Glutamatergic neuron (in vitro differentiated cells): ENCODE results near the gene AANAT. TPM values are rescaled to one million over a fixed set of nuclear protein-coding genes. Genes with fewer than 3 reads are reported as not detected.

Experiments
- DNase-seq: peaks from one replicate; pipeline ENCODE4 v3.0.0; 2022
- H3K27ac Mint-ChIP-seq: one replicate; pipeline ENCODE4 v1.8.0; 2020; ENCODE audit warnings: mild to moderate bottlenecking, mixed read lengths, inconsistent platforms; ENCODE audit not compliant: unreplicated experiment
- H3K27me3 Mint-ChIP-seq: one replicate; pipeline ENCODE4 v1.8.0; 2020; ENCODE audit warnings: mild to moderate bottlenecking, moderate library complexity, mixed read lengths, inconsistent platforms; ENCODE audit not compliant: unreplicated experiment
- H3K36me3 Mint-ChIP-seq: one replicate; pipeline ENCODE4 v1.8.0; 2020; ENCODE audit warnings: mild to moderate bottlenecking, mixed read lengths, inconsistent platforms; ENCODE audit not compliant: unreplicated experiment
- H3K4me1 Mint-ChIP-seq: one replicate; pipeline ENCODE4 v1.8.0; 2020; ENCODE audit warnings: mild to moderate bottlenecking, low read depth, mixed read lengths, inconsistent platforms; ENCODE audit not compliant: unreplicated experiment
- H3K4me3 Mint-ChIP-seq: one replicate; pipeline ENCODE4 v1.8.0; 2020; ENCODE audit warnings: mild to moderate bottlenecking, mixed read lengths, inconsistent platforms; ENCODE audit not compliant: unreplicated experiment
- H3K9me3 Mint-ChIP-seq: one replicate; pipeline ENCODE4 v1.8.0; 2020; ENCODE audit warnings: mild to moderate bottlenecking, moderate library complexity, mixed read lengths, inconsistent platforms; ENCODE audit not compliant: unreplicated experiment
- total RNA-seq: library from RNA; stranded (reverse); fragmentation: NEBNext Ultra II Directional; extraction: Animal tissue kit (Norgen Biotek cat#: 25700); gene quantifications from one replicate; pipeline ENCODE4 v1.2.1, GENCODE V29; 2021; ENCODE audit not compliant: unreplicated experiment
- TF ChIP-seq, protein P1 (sequence below): fragments of 200-600 bp; sonication (generic); IDR thresholded peaks from one replicate; pipeline ENCODE4 v1.5.0; 2021; ENCODE audit not compliant: partially characterized antibody, unreplicated experiment

AANAT gene
- total RNA-seq, 1 donor from 2014 or later: 0.39 TPM

DNA sequence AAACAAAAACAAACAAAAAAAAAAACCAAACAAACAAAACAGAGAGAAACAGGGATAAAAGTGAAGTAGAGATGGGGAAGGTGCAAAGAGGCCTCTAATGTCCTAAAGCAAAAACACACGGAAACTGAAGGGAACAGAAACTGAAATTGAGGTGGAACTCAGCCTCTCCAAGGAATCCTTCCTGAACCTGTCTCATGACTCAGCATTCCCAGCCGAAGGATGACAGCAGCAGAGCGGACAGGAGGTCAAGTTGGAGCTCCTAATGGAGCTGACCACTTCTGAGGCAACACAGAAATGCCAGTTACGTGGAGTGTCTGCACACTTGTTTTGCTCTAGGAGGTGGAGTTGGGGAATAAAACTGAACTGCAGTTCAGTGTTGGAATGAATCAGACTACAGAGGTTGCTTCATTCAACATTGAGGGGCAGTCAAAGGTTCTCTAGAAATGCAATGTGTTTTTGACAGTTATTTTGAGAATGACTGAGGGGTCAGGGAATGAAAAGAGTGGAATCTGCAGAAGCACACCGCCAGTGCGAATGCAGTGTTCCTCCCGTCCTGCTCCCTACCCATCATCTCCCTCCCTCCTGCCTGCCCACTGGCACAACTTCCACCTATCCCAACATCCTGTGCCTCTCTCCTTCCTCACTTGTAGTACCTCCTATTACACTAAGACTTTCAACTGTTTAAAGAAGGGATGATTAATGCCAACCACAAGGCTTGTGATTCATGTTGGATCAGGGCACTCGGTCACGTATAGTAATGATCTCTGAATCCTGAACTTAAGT is 20.8 kb upstream of the AANAT start:
- TF ChIP-seq, protein P1, sequence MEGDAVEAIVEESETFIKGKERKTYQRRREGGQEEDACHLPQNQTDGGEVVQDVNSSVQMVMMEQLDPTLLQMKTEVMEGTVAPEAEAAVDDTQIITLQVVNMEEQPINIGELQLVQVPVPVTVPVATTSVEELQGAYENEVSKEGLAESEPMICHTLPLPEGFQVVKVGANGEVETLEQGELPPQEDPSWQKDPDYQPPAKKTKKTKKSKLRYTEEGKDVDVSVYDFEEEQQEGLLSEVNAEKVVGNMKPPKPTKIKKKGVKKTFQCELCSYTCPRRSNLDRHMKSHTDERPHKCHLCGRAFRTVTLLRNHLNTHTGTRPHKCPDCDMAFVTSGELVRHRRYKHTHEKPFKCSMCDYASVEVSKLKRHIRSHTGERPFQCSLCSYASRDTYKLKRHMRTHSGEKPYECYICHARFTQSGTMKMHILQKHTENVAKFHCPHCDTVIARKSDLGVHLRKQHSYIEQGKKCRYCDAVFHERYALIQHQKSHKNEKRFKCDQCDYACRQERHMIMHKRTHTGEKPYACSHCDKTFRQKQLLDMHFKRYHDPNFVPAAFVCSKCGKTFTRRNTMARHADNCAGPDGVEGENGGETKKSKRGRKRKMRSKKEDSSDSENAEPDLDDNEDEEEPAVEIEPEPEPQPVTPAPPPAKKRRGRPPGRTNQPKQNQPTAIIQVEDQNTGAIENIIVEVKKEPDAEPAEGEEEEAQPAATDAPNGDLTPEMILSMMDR: no peak
- Mint-ChIP-seq H3K36me3 (peaks cover 6% of the 10 kb centered on the region), H3K9me3 (peaks cover 6% of the 10 kb centered on the region), H3K4me1 (peaks cover 75% of the 10 kb centered on the region), H3K27me3 (peaks cover 20% of the 10 kb centered on the region), H3K27ac (peak overlapping the region; percentile 86), H3K4me3 (peak overlapping the region; percentile 78)
- no peak for DNase-seq

DNA sequence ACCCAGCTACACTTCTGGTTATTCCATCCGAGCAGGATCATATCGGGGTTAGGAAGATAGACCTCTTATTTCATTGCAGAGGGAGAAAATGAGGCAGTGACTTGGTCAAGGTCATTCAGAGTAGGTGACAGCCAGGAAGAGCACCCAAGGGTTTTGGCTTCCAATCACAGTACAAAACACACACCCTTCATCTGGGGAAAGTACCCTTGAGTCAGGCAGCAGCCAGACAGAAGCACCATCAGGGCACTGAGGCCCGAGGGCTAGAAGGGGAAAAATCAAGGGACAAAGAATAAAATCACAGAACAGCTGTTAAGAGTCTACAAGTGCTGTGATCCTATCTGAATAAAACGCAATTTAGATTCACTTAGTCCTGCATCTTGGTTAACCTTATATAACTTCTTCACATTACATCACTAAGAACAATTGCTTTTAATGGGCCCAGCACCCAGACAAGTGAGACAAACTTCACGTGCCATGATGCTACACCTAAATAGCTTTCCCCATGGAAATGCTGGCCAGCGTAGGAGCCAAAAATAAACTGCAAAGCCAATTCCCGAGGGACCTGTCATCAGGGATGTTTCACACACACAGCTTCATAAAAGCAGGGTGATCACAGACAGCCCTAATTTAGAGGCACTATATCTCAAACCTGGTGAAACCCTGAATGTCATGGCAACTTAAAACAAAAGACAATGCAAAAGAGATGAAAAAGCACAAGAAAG is 19.3 kb upstream of the AANAT start:
- TF ChIP-seq, protein P1: no peak
- H3K9me3 Mint-ChIP-seq: peaks cover 6% of the 10 kb centered on the region
- peaks cover 15% of the 10 kb centered on the region for H3K27me3 Mint-ChIP-seq
- peak overlapping the region; percentile 88 for H3K27ac Mint-ChIP-seq
- H3K4me3 Mint-ChIP-seq: peak overlapping the region; percentile 82
- no peak for DNase-seq
- no peaks in the 10 kb centered on the region for H3K36me3 Mint-ChIP-seq
- H3K4me1 Mint-ChIP-seq: peaks cover 65% of the 10 kb centered on the region

GRCh38 chr17:76449126-76449525 is 18.3 kb upstream of the AANAT start:
- Mint-ChIP-seq H3K4me1 (peaks cover 61% of the 10 kb centered on the region), H3K27me3 (peaks cover 19% of the 10 kb centered on the region), H3K4me3 (peak overlapping the region; percentile 82), H3K27ac (peak overlapping the region; percentile 88), H3K36me3 (no peaks in the 10 kb centered on the region), H3K9me3 (peaks cover 6% of the 10 kb centered on the region)
- DNase-seq: no peak
- TF ChIP-seq, protein P1: no peak

- Mint-ChIP-seq H3K4me3 (peak overlapping the region; percentile 96), H3K36me3 (no peaks in the 10 kb centered on the region), H3K9me3 (peaks cover 6% of the 10 kb centered on the region), H3K4me1 (peaks cover 37% of the 10 kb centered on the region), H3K27ac (peak overlapping the region; percentile 93), H3K27me3 (peaks cover 10% of the 10 kb centered on the region)
- no peak for DNase-seq
- TF ChIP-seq, protein P1: no peak
Observed at GRCh38 chr17:76451506-76451905, 15.9 kb upstream of the AANAT start.
